ENCODE results near the gene ERRFI1.

The ERRFI1 gene

DNA sequence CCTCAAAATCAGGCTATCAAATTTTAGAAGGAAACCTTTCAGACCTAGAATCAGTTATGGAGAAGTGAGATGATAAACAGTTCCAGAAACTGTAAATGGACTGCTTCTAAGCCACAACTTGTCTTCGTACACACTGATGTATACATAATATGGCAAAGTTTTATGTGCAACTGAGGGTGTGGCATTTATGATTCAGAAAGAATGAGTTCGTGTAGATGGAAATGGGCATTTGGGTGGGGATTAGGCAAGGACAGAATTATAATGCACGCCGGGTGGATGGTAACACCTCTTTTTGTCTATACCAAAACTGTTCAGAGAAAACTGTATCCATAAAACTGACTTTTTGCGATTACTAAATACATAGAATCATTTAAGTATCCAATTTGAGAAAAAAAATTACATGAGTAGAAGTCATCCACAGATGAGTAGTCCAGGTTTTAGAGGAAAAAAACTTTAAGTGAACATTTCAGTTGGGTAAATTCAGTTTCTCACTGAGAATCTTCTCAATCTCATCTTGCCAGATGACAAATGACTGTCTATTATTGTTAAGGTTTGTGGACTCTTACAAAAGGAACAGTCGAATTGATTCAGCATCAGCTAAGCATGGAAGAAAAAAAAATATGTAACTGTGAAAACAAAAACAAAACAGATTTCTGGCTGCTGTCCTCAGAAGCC lies 22.5 kb downstream of the ERRFI1 start:
- no peak for DNase-seq (ENCODE audit: insufficient read length, low spot score)
- TF ChIP-seq CTCF (IDR thresholded peaks at IDR 0.05; ENCODE audit: insufficient read depth, missing control alignments), result no peak
- FAIRE-seq, result no peak

DNA sequence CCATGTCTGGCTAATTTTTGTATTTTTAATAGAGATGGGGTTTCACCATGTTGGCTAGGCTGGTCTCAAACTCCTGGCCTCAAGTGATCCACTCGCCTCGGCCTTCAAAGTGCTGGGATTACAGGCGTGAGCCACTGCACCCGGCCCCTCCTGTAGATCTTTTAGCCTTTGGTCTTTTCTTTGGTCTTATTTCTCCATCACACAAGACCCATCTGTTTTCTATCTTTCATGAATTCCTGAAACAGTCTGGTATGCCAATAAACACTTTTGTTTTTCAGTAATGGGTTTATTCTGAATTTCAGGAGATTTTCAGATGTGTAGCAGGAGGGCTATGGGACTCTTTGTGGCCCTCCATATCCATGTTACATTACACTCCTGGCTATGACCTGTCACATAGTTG lies 23.2 kb downstream of the ERRFI1 start:
- FAIRE-seq (no peak), DNase-seq (ENCODE audit: insufficient read length, low spot score) (no peak)
- no peak for TF ChIP-seq CTCF (IDR thresholded peaks at IDR 0.05; ENCODE audit: insufficient read depth, missing control alignments)

DNA sequence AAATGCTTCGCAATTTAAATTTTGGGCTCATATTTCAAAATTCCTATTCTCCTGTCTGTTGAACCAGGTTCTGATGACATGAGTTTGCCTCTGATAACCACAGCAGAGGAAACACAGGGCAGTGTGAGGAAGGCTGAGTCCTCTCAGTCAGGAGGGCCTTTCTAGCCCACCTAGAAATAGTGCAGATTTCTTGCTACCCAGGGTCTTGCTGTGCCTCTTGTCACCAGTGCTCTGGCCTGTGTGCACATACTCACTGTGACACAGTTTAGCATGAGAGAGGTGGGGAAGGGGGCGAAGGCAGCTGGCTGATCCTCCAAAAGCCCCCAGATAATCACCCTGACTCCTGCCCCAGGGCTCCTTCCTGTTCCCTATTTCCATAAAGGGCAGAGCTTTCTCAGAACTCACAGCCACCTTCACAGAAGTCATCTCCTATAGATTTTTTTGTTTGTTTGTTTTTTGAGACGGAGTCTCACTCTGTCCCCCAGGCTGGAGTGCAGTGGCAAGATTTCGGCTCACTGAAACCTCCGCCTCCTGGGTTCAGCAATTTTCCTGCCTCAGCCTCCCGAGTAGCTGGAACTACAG lies 23.7 kb downstream of the ERRFI1 start:
- no peak for FAIRE-seq
- DNase-seq (ENCODE audit: insufficient read length, low spot score), result no peak
- no peak for TF ChIP-seq CTCF (IDR thresholded peaks at IDR 0.05; ENCODE audit: insufficient read depth, missing control alignments)

GRCh38 chr1:7995437-7995836 lies 30.7 kb downstream of the ERRFI1 start:
- TF ChIP-seq CTCF (IDR thresholded peaks at IDR 0.05; ENCODE audit: insufficient read depth, missing control alignments), result no peak
- FAIRE-seq, result no peak
- no peak for DNase-seq (ENCODE audit: insufficient read length, low spot score)

DNA sequence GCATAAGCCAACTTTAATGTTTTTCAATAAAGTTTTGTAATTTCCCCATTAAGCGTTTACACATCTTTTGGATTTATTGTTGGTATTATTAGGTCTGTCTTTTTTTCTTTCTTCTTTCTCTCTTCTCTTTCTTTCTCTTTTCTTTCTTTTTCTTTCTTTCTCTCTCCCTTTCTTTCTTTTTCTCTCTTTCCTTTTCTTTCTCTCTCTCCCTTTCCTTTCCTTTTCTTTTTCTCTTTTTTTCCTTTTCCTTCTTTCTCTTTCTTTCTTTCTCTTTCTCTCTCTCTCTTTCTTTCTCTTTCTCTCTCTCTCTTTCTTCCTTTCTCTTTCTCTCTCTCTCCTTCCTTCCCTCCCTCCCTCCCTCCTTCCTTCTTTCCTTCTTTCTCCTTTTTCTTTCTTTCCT lies 31.3 kb downstream of the ERRFI1 start:
- FAIRE-seq, result no peak
- DNase-seq (ENCODE audit: insufficient read length, low spot score), result no peak
- TF ChIP-seq CTCF (IDR thresholded peaks at IDR 0.05; ENCODE audit: insufficient read depth, missing control alignments), result no peak

DNA sequence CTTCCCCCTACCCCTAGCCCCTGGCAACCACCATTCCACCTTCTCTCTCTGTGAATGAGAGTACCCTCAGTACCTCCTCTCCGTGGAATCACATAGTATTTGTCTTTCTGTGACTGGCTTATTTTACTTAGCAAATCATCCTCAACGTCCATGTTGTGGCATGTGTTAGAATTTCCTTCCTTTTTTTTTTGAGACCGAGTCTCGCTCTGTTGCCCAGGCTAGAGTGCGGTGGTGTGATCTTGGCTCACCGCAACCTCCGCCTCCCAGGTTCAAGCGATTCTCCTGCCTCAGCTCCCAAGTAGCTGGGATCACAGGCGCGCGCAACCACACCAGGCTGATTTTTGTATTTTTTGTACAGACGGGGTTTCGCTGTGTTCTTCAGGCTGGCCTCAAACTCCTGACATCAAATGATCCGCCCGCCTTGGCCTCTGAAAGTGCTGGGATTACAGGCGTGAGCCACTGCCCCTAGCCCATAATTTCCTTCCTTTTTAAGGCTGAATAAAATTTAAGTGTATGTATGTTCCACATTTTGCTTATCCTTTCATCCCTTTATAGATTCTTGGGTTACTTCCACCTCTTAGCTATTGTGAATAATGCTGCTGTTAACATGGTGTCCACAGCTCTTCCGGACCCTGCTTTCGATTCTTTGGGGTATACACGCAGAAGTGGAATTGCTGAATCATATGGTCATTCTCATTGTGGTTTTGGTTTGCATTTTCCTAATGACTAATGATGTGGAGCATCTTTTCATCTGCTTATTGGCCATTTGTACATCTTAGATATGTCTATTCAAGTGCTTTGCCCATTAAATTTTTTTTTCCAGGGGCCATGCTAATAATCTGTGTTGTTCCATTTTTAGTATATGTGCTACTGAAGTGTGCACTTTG lies 32.3 kb downstream of the ERRFI1 start:
- TF ChIP-seq CTCF (IDR thresholded peaks at IDR 0.05; ENCODE audit: insufficient read depth, missing control alignments), result no peak

More for the DNA sequence above, 32.3 kb downstream of the ERRFI1 start:
- DNase-seq (ENCODE audit: insufficient read length, low spot score) (no peak), FAIRE-seq (no peak)
